ENCODE results near the gene SRP9. TPM values are rescaled to one million over a fixed set of nuclear protein-coding genes. Genes with fewer than 3 reads are reported as not detected.
A peak's percentile ranks its signal among the peaks of the same experiment; 100 is the strongest.

SRP9 gene
- total RNA-seq, 6 donors from 2014 or later: 34.5 to 157 (median 125) TPM

DNA sequence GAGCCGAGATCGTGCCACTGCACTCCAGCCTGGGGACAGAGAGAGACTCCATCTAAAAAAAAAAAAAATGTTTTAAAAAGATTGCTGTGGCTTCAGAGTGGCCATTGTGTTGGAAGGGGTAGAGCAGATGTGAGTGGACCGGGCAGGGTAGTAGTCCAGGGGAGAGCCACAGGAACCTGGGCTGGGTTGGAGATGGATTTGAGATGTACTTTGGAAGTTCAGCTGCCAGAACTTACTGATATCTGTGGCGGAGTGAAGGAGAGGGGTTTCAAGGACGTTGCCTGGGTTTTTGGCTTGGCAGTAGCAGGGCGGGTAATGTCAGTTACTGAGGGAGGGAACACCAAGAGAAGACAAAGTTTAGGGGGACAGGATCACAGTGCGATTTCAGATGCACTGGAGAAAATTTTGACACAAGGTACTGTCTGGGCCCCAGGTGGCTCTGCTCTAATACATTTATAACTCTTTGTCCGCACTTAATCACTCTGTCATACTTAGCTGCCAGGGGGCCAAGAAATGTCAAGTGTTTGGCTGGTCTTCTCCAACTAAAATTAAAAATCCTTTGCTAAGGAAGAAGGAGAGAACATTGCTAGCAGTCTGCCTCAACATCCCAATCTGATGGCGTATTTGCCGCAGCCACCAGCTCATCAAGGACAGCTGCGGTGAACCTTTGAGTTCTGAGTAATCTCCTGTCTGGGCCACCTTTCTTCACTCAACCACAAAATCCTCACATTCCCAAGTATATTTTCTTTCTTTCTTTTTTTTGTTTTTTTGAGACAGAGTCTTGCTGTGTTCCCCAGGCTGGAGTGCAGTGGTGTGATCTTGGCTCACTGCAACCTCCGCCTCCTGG lies 41.9 kb downstream of the SRP9 start:
- Histone ChIP-seq H3K9me3 (no peaks in the 10 kb centered on the region), H3K4me3 (no peak overlapping the region), H3K27me3 (no peaks in the 10 kb centered on the region), H3K36me3 (peaks cover 0 to 6% (median 0%) of the 10 kb centered on the region in 4 donors), H3K27ac (peak overlapping the region; percentile 18 to 71 (median 50)), H3K4me1 (peaks cover 42 to 77% (median 61%) of the 10 kb centered on the region in 4 donors)
- ATAC-seq (ENCODE audit: low FRiP score in 2 of 2) (no peak), DNase-seq (no peak)
- TF ChIP-seq POLR2A (IDR thresholded peaks at IDR 0.05): no peak
- no peak for TF ChIP-seq EP300 (IDR thresholded peaks at IDR 0.05)
- no peak for TF ChIP-seq POLR2AphosphoS5 (IDR thresholded peaks at IDR 0.05)
- TF ChIP-seq, protein P1, sequence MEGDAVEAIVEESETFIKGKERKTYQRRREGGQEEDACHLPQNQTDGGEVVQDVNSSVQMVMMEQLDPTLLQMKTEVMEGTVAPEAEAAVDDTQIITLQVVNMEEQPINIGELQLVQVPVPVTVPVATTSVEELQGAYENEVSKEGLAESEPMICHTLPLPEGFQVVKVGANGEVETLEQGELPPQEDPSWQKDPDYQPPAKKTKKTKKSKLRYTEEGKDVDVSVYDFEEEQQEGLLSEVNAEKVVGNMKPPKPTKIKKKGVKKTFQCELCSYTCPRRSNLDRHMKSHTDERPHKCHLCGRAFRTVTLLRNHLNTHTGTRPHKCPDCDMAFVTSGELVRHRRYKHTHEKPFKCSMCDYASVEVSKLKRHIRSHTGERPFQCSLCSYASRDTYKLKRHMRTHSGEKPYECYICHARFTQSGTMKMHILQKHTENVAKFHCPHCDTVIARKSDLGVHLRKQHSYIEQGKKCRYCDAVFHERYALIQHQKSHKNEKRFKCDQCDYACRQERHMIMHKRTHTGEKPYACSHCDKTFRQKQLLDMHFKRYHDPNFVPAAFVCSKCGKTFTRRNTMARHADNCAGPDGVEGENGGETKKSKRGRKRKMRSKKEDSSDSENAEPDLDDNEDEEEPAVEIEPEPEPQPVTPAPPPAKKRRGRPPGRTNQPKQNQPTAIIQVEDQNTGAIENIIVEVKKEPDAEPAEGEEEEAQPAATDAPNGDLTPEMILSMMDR (IDR thresholded peaks at IDR 0.05): no peak
- WGBS, 2 donors: 78 to 80% methylated on average over 12 of the region's 12 CpGs

DNA sequence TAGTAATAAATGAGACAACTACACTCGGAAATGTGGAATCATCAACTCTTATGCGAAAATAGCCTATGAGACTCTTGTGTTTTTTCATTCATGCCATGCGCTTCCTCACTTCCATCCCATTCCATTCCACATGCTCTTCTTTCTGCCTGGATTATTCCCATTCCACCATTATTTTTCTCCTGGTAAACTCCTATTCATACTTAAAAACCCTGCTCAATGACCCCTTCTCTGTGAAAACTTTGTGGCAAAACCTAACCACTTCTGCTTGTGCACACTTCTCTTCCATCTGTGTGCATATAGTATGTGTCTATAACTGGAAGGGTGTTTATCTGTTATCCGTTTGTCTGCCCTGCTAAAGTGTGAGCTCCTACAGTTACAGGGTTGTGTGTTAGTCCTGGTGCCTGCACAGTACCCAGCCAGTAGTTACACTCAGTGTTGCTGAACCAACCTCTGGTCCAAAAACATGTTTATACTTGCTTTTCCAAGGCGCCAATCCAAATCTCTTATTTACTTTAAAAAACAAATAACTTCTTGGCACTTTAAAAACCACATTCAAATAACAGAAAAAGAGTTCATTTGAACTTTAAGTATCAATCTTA lies 43.0 kb downstream of the SRP9 start:
- no peaks in the 10 kb centered on the region for H3K9me3 ChIP-seq
- ATAC-seq (ENCODE audit: low FRiP score in 2 of 2): no peak
- H3K4me1 ChIP-seq: peaks cover 44 to 77% (median 62%) of the 10 kb centered on the region in 4 donors
- no peaks in the 10 kb centered on the region for H3K27me3 ChIP-seq
- H3K4me3 ChIP-seq: no peak overlapping the region
- H3K36me3 ChIP-seq: peaks cover 0 to 6% (median 0%) of the 10 kb centered on the region in 4 donors
- 70 to 71% methylated on average over 5 of the region's 5 CpGs for WGBS, 2 donors
- peak overlapping the region in 2 of 4 donors; percentile 67 to 71 for H3K27ac ChIP-seq
- no peak for DNase-seq
- no peak for TF ChIP-seq EP300 (IDR thresholded peaks at IDR 0.05)

DNA sequence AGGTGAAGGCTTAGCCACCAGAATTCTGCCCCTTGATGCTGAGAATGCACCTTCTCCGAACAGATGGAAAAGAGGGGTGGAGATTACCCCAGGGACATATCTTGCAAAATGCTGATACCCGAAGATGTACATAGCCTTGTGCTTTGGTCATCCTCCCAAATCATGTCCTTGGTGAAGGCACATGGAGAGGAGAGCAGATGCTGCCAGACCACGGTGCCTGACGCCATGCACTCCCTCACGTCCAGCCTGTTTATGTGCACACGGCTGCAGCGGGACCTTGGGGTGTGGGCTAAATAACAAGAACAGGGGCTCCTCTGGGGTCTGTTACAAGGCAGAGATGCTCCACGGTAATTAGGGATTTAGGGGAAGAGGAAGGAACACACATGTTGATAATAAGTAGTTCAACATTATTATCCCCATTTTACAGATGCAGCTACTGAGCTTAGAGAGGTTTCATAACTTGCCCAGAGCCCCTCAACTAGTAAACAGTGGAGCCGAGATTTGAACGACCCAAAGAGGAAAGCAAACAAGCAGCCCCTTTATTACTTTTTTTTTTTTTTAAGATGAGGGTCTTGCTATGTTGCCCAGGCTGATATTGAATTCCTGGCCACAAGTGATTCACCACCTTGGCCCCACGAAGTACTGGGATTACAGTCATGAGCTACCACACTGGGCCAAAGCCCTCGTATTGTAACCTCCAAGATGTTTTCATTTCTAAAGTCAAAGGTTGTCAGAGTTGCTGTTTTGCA lies 45.2 kb downstream of the SRP9 start:
- Histone ChIP-seq H3K9me3 (no peaks in the 10 kb centered on the region), H3K27ac (peak overlapping the region in 1 of 4 donors; percentile 58), H3K4me3 (no peak overlapping the region), H3K36me3 (peaks cover 0 to 6% (median 0%) of the 10 kb centered on the region in 4 donors), H3K27me3 (no peaks in the 10 kb centered on the region), H3K4me1 (peaks cover 31 to 77% (median 55%) of the 10 kb centered on the region in 4 donors)
- ATAC-seq (ENCODE audit: low FRiP score in 2 of 2) (no peak), DNase-seq (no peak)
- no peak for TF ChIP-seq POLR2A (IDR thresholded peaks at IDR 0.05)
- no peak for TF ChIP-seq EP300 (IDR thresholded peaks at IDR 0.05)
- TF ChIP-seq, protein P1 (IDR thresholded peaks at IDR 0.05): no peak
- TF ChIP-seq POLR2AphosphoS5 (IDR thresholded peaks at IDR 0.05): no peak
- 77 to 86% methylated on average over 12 of the region's 12 CpGs for WGBS, 2 donors

GRCh38 chr1:225823811-225824261 lies 46.2 kb downstream of the SRP9 start:
- TF ChIP-seq, protein P1 (IDR thresholded peaks at IDR 0.05): no peak
- TF ChIP-seq POLR2AphosphoS5 (IDR thresholded peaks at IDR 0.05) (no peak), POLR2A (IDR thresholded peaks at IDR 0.05) (no peak), EP300 (IDR thresholded peaks at IDR 0.05) (no peak)
- H3K4me1 ChIP-seq: peaks cover 26 to 67% (median 46%) of the 10 kb centered on the region in 4 donors
- ATAC-seq (ENCODE audit: low FRiP score in 2 of 2): no peak

More at GRCh38 chr1:225823811-225824261, 46.2 kb downstream of the SRP9 start:
- Histone ChIP-seq H3K9me3 (no peaks in the 10 kb centered on the region), H3K27me3 (no peaks in the 10 kb centered on the region), H3K36me3 (peaks cover 0 to 8% (median under 1%) of the 10 kb centered on the region in 4 donors), H3K27ac (peak overlapping the region in 1 of 4 donors; percentile 58), H3K4me3 (no peak overlapping the region)
- no peak for DNase-seq
- 87 to 90% methylated on average over 2 to 8 of the region's 12 CpGs for WGBS, 2 donors

Data from upper lobe of left lung (tissue), 6 donors.